ENCODE measurements around the gene DGLUCY.

- no peak for TF ChIP-seq CTCF (IDR thresholded peaks at IDR 0.05)
- TF ChIP-seq ZFX (IDR thresholded peaks at IDR 0.05; ENCODE audit: borderline replicate concordance), result no peak
Observed at GRCh38 chr14:91114079-91115065, 499 bp downstream of the DGLUCY start.
